Left lobe of liver (tissue), 2 donors: ENCODE measurements around the gene ADGRG2. TPM values are rescaled to one million over a fixed set of nuclear protein-coding genes. Genes with fewer than 3 reads are reported as not detected.
A peak's percentile ranks its signal among the peaks of the same experiment; 100 is the strongest.

Experiments used
- ATAC-seq: fragments of 200-7000 bp; cut with Tn5 transposase; one replicate; pipeline ENCODE4 v1.9.1; 2020; ENCODE audit warnings: mild to moderate bottlenecking, moderate library complexity
- DNase-seq: peaks from one replicate; pipeline ENCODE4 v3.0.0-alpha.2; 2020; ENCODE audit warnings: low spot score
- total RNA-seq: library from RNA; stranded (reverse); gene quantifications from one replicate; pipeline ENCODE4 v1.2.1, GENCODE V29; 2021
- donor health status: DM: no; HTN: no; CAD: no; lungs with moderate emphysema.
- donor health status: DM: no; HTN: yes; CAD: no.

The ADGRG2 gene
- total RNA-seq: 1.2 TPM

- ATAC-seq: peak; percentile 94
These were observed at the start of gene ADGRG2 for GRCh38 chrX:19121898-19122640. Gene ADGRG2, minus strand, starts transcription at chrX:19122468. Its CDS starts 53,634 bp downstream, at chrX:19068834.

GRCh38 chrX:19168609-19169008 is 46.3 kb upstream of the ADGRG2 start:
- ATAC-seq (no peak), DNase-seq (no peak)

More at GRCh38 chrX:19121898-19122640, at the start of gene ADGRG2:
- DNase-seq: peak; percentile 50

- no peak for DNase-seq
- ATAC-seq: no peak
These were observed 40.6 kb upstream of the ADGRG2 start for GRCh38 chrX:19162851-19163250.

- ATAC-seq: peak; percentile 14
- no peak for DNase-seq
These were observed 33.9 kb upstream of the ADGRG2 start for GRCh38 chrX:19156186-19156585.

GRCh38 chrX:19152762-19153161 is 30.5 kb upstream of the ADGRG2 start:
- DNase-seq (no peak), ATAC-seq (no peak)

- no peak for ATAC-seq
These were observed 14.8 kb upstream of the ADGRG2 start for GRCh38 chrX:19137067-19137466.

GRCh38 chrX:19133784-19134183 is 11.5 kb upstream of the ADGRG2 start:
- ATAC-seq: no peak
- DNase-seq: no peak

More at GRCh38 chrX:19137067-19137466, 14.8 kb upstream of the ADGRG2 start:
- no peak for DNase-seq

- ATAC-seq (no peak), DNase-seq (no peak)
These were observed 11.0 kb upstream of the ADGRG2 start for GRCh38 chrX:19133231-19133630.

GRCh38 chrX:19130628-19131027 is 8.4 kb upstream of the ADGRG2 start:
- DNase-seq: no peak
- ATAC-seq: no peak

- ATAC-seq (no peak), DNase-seq (no peak)
These were observed 7.4 kb upstream of the ADGRG2 start for GRCh38 chrX:19129694-19130093.

GRCh38 chrX:19127649-19128168 is 5.4 kb upstream of the ADGRG2 start:
- DNase-seq: peak; percentile 43
- ATAC-seq: peak; percentile 65

GRCh38 chrX:19122641-19123009 is 357 bp upstream of the ADGRG2 start:
- ATAC-seq (no peak), DNase-seq (no peak)

- ATAC-seq: no peak
- DNase-seq: no peak
These were observed 802 bp downstream of the ADGRG2 start for GRCh38 chrX:19121466-19121865.

- DNase-seq: no peak
- ATAC-seq: peak; percentile 62
These were observed 11.6 kb downstream of the ADGRG2 start for GRCh38 chrX:19110642-19111041.

GRCh38 chrX:19107035-19107434 is 15.2 kb downstream of the ADGRG2 start:
- ATAC-seq: no peak

GRCh38 chrX:19100586-19100985 is 21.7 kb downstream of the ADGRG2 start:
- no peak for ATAC-seq
- no peak for DNase-seq

More at GRCh38 chrX:19107035-19107434, 15.2 kb downstream of the ADGRG2 start:
- no peak for DNase-seq

GRCh38 chrX:19097553-19098283 is 24.6 kb downstream of the ADGRG2 start:
- peak; percentile 48 for DNase-seq
- ATAC-seq: peak; percentile 96

- ATAC-seq: no peak
- no peak for DNase-seq
These were observed 25.7 kb downstream of the ADGRG2 start for GRCh38 chrX:19096586-19096985.

GRCh38 chrX:19094654-19095053 is 27.6 kb downstream of the ADGRG2 start:
- ATAC-seq (no peak), DNase-seq (no peak)

- DNase-seq (no peak), ATAC-seq (no peak)
These were observed 30.7 kb downstream of the ADGRG2 start for GRCh38 chrX:19091596-19091995.

- DNase-seq: peak; percentile 63
- ATAC-seq: peak; percentile 72
These were observed 32.7 kb downstream of the ADGRG2 start for GRCh38 chrX:19089555-19090040.
